GM23338 (cell line): Measurements from ENCODE around the gene SNX4. TPM values are rescaled to one million over a fixed set of nuclear protein-coding genes. Genes with fewer than 3 reads are reported as not detected.
A peak's percentile ranks its signal among the peaks of the same experiment; 100 is the strongest.

ENCODE experiments used
- ATAC-seq: fragments of 200-7000 bp; cut with Tn5 transposase; 3 replicates; pipeline ENCODE4 v1.9.1; 2020
- DNase-seq: peaks from one replicate; pipeline ENCODE4 v3.0.0-alpha.2; 2015; ENCODE audit warnings: low spot score
- H2AFZ ChIP-seq: fragments of 200-600 bp; sonication (generic); 2 replicates; pipeline ENCODE4 v1.8.0; 2016; ENCODE audit warnings: antibody characterized with exemption, mild to moderate bottlenecking, moderate library complexity
- H3F3A ChIP-seq: fragments of 200-600 bp; sonication (generic); replicated peaks from 2 replicates; pipeline ENCODE4 v1.8.0; 2017; ENCODE audit warnings: antibody characterized with exemption, mixed run types, low read depth
- H3K27ac ChIP-seq: fragments of 200-600 bp; sonication (generic); 2 replicates; pipeline ENCODE4 v1.6.1; 2016; ENCODE audit warnings: low read depth
- H3K27me3 ChIP-seq: fragments of 200-600 bp; sonication (generic); 2 replicates; pipeline ENCODE4 v1.8.0; 2016; ENCODE audit warnings: mild to moderate bottlenecking, mixed run types, moderate library complexity; ENCODE audit not compliant: insufficient read depth
- H3K36me3 ChIP-seq: fragments of 200-600 bp; sonication (generic); 2 replicates; pipeline ENCODE4 v1.8.0; 2016; ENCODE audit warnings: mild to moderate bottlenecking; ENCODE audit not compliant: insufficient read depth
- H3K4me1 ChIP-seq: fragments of 200-600 bp; sonication (generic); 2 replicates; pipeline ENCODE4 v1.8.0; 2016; ENCODE audit warnings: mild to moderate bottlenecking, moderate library complexity; ENCODE audit not compliant: insufficient read depth
- H3K4me2 ChIP-seq: fragments of 200-600 bp; sonication (generic); 2 replicates; pipeline ENCODE4 v1.7.1; 2017; ENCODE audit warnings: mixed run types
- H3K4me3 ChIP-seq: fragments of 200-600 bp; sonication (generic); 2 replicates; pipeline ENCODE4 v1.6.1; 2016; ENCODE audit warnings: mixed run types
- H3K79me2 ChIP-seq: fragments of 200-600 bp; sonication (generic); replicated peaks from 2 replicates; pipeline ENCODE4 v1.8.0; 2017; ENCODE audit warnings: mild to moderate bottlenecking; ENCODE audit not compliant: insufficient read depth
- H3K9me2 ChIP-seq: fragments of 200-600 bp; sonication (generic); 2 replicates; pipeline ENCODE4 v1.8.0; 2017; ENCODE audit not compliant: insufficient read depth
- H4K20me1 ChIP-seq: fragments of 200-600 bp; sonication (generic); replicated peaks from 2 replicates; pipeline ENCODE4 v1.8.0; 2017; ENCODE audit warnings: mild to moderate bottlenecking; ENCODE audit not compliant: insufficient read depth
- H3K27ac Mint-ChIP-seq: 2 replicates; pipeline ENCODE4 v1.8.0; 2020; ENCODE audit warnings: inconsistent platforms, mild to moderate bottlenecking, moderate library complexity, mixed read lengths
- H3K27me3 Mint-ChIP-seq: 3 replicates; pipeline ENCODE4 v1.8.0; 2022; ENCODE audit warnings: low read depth, mild to moderate bottlenecking, moderate library complexity, mixed read lengths, inconsistent platforms; ENCODE audit not compliant: insufficient read depth, poor library complexity
- H3K36me3 Mint-ChIP-seq: 3 replicates; pipeline ENCODE4 v1.8.0; 2021; ENCODE audit warnings: low read depth, mild to moderate bottlenecking, inconsistent platforms, moderate library complexity, mixed read lengths
- H3K4me1 Mint-ChIP-seq: 3 replicates; pipeline ENCODE4 v1.8.0; 2020; ENCODE audit warnings: mild to moderate bottlenecking, inconsistent platforms, mixed read lengths
- H3K4me3 Mint-ChIP-seq: 3 replicates; pipeline ENCODE4 v1.8.0; 2021; ENCODE audit warnings: moderate library complexity, mild to moderate bottlenecking, inconsistent platforms, mixed read lengths
- H3K9me3 Mint-ChIP-seq: 3 replicates; pipeline ENCODE4 v1.8.0; 2020; ENCODE audit warnings: moderate library complexity, mild to moderate bottlenecking, inconsistent platforms, mixed read lengths
- CREB1 ChIP-seq: fragments of 250-450 bp; sonication (Bioruptor Pico); IDR thresholded peaks from 2 replicates; pipeline ENCODE4 v1.5.0; 2020; ENCODE audit warnings: low read depth, mild to moderate bottlenecking, moderate library complexity
- CTCF ChIP-seq, 2 experiments: fragments of 200-600 bp in 1 of 2; sonication (generic) in 1 of 2; conservative IDR thresholded peaks; 2 replicates each; pipeline versions ENCODE4 v1.5.1 to v1.6.1; 2016 to 2017; ENCODE audit warnings: antibody characterized with exemption in 2 of 2, low read depth in 2 of 2, mild to moderate bottlenecking in 2 of 2, moderate library complexity in 1 of 2
- EZH2 ChIP-seq: fragments of 200-600 bp; sonication (generic); IDR thresholded peaks from one replicate; pipeline ENCODE4 v1.8.0; 2017; ENCODE audit warnings: antibody characterized with exemption, mild to moderate bottlenecking, low read depth; ENCODE audit not compliant: unreplicated experiment
- EZH2phosphoT487 ChIP-seq: fragments of 200-600 bp; sonication (generic); IDR thresholded peaks from one replicate; pipeline ENCODE4 v1.8.1; 2018; ENCODE audit warnings: antibody characterized with exemption; ENCODE audit not compliant: unreplicated experiment
- JUNB ChIP-seq: IDR thresholded peaks from one replicate; pipeline ENCODE4 v1.6.1; 2016; ENCODE audit warnings: antibody characterized with exemption; ENCODE audit not compliant: unreplicated experiment
- NANOG ChIP-seq: IDR thresholded peaks from 2 replicates; pipeline ENCODE4 v1.6.1; 2016; ENCODE audit warnings: antibody characterized with exemption, borderline replicate concordance
- POLR2AphosphoS5 ChIP-seq: IDR thresholded peaks from 2 replicates; pipeline ENCODE4 v1.6.1; 2016; ENCODE audit warnings: antibody characterized with exemption, low read depth
- STAT1 ChIP-seq: IDR thresholded peaks from one replicate; pipeline ENCODE4 v1.6.1; 2016; ENCODE audit warnings: antibody characterized with exemption; ENCODE audit not compliant: unreplicated experiment
- ZNF114 ChIP-seq: fragments of 250-450 bp; sonication (Bioruptor Pico); IDR thresholded peaks from 2 replicates; pipeline ENCODE4 v1.5.0; 2020; ENCODE audit warnings: mild to moderate bottlenecking, moderate library complexity
- ZNF331 ChIP-seq: fragments of 250-450 bp; sonication (Bioruptor Pico); IDR thresholded peaks from 2 replicates; pipeline ENCODE4 v1.5.0; 2020; ENCODE audit warnings: low read depth, mild to moderate bottlenecking, moderate library complexity
- ZNF462 ChIP-seq: fragments of 250-450 bp; sonication (Bioruptor Pico); IDR thresholded peaks from 2 replicates; pipeline ENCODE4 v1.5.0; 2020; ENCODE audit warnings: mild to moderate bottlenecking, moderate library complexity
- polyA plus RNA-seq: library from polyadenylated mRNA; unstranded; fragments of >200 nt; fragmentation: Nextera tagmentation; extraction: Ambion mirVana; gene quantifications from 2 replicates; pipeline ENCODE4 v1.2.1, GENCODE V29; 2016
- total RNA-seq: library from RNA; depleted of rRNA; stranded (reverse); fragments of >200 nt; shearing (Covaris generic); gene quantifications from 2 replicates; pipeline ENCODE4 v1.2.3, GENCODE V29; 2014
- TF ChIP-seq, protein P1 (sequence below): IDR thresholded peaks from one replicate; pipeline ENCODE4 v1.6.1; 2018; ENCODE audit warnings: antibody characterized with exemption; ENCODE audit not compliant: unreplicated experiment
- TF ChIP-seq, protein P2 (sequence below): IDR thresholded peaks from 2 replicates; pipeline ENCODE4 v1.6.1; 2016; ENCODE audit warnings: antibody characterized with exemption

SNX4 gene
- total and polyA plus RNA-seq, 2 experiments from 2014 or later = 13.0 to 27.8 TPM

GRCh38 chr3:125414669-125415068 lies 105.3 kb downstream of the SNX4 start:
- Histone ChIP-seq H3K4me2 (no peak overlapping the region), H3K9me2 (no peaks in the 10 kb centered on the region), H3K36me3 (no peaks in the 10 kb centered on the region), H3K79me2 (no peaks in the 10 kb centered on the region), H3K4me1 (no peaks in the 10 kb centered on the region), H3K27ac (no peak overlapping the region), H3F3A (no peaks in the 10 kb centered on the region), H3K27me3 (no peaks in the 10 kb centered on the region), H2AFZ (0 out of 2 replicates have a peak overlapping the region, but pooled peaks have one; percentile 40), H3K4me3 (no peak overlapping the region), H4K20me1 (no peaks in the 10 kb centered on the region)
- H3K36me3 Mint-ChIP-seq = no peaks in the 10 kb centered on the region
- no peak for DNase-seq
- H3K27ac Mint-ChIP-seq = no peak overlapping the region
- H3K4me1 Mint-ChIP-seq = no peaks in the 10 kb centered on the region; the same call in 2 of the 3 replicates
- peaks cover 6% of the 10 kb centered on the region for H3K27me3 Mint-ChIP-seq
- no peak for ATAC-seq
- H3K9me3 Mint-ChIP-seq = no peaks in the 10 kb centered on the region
- no peak overlapping the region for H3K4me3 Mint-ChIP-seq
- no peak for TF ChIP-seq CREB1 (CRISPR knock-in tag)
- TF ChIP-seq NANOG = no peak
- no peak for TF ChIP-seq ZNF462 (CRISPR knock-in tag)
- no peak for TF ChIP-seq ZNF331 (CRISPR knock-in tag)
- no peak for TF ChIP-seq POLR2AphosphoS5
- no peak for TF ChIP-seq STAT1
- no peak for TF ChIP-seq EZH2
- TF ChIP-seq JUNB = no peak
- TF ChIP-seq, protein P1, sequence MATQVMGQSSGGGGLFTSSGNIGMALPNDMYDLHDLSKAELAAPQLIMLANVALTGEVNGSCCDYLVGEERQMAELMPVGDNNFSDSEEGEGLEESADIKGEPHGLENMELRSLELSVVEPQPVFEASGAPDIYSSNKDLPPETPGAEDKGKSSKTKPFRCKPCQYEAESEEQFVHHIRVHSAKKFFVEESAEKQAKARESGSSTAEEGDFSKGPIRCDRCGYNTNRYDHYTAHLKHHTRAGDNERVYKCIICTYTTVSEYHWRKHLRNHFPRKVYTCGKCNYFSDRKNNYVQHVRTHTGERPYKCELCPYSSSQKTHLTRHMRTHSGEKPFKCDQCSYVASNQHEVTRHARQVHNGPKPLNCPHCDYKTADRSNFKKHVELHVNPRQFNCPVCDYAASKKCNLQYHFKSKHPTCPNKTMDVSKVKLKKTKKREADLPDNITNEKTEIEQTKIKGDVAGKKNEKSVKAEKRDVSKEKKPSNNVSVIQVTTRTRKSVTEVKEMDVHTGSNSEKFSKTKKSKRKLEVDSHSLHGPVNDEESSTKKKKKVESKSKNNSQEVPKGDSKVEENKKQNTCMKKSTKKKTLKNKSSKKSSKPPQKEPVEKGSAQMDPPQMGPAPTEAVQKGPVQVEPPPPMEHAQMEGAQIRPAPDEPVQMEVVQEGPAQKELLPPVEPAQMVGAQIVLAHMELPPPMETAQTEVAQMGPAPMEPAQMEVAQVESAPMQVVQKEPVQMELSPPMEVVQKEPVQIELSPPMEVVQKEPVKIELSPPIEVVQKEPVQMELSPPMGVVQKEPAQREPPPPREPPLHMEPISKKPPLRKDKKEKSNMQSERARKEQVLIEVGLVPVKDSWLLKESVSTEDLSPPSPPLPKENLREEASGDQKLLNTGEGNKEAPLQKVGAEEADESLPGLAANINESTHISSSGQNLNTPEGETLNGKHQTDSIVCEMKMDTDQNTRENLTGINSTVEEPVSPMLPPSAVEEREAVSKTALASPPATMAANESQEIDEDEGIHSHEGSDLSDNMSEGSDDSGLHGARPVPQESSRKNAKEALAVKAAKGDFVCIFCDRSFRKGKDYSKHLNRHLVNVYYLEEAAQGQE = no peak
- no peak for TF ChIP-seq CTCF (conservative IDR thresholded peaks at IDR 0.05; ENCODE audit: low read depth in 2 of 2)
- TF ChIP-seq, protein P2, sequence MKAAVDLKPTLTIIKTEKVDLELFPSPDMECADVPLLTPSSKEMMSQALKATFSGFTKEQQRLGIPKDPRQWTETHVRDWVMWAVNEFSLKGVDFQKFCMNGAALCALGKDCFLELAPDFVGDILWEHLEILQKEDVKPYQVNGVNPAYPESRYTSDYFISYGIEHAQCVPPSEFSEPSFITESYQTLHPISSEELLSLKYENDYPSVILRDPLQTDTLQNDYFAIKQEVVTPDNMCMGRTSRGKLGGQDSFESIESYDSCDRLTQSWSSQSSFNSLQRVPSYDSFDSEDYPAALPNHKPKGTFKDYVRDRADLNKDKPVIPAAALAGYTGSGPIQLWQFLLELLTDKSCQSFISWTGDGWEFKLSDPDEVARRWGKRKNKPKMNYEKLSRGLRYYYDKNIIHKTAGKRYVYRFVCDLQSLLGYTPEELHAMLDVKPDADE = no peak
- no peak for TF ChIP-seq ZNF114 (CRISPR knock-in tag)
- TF ChIP-seq EZH2phosphoT487 = no peak
